ENCODE results near the gene ZDHHC1.
A peak's percentile ranks its signal among the peaks of the same experiment; 100 is the strongest.
"Not testable (repeated sequence)": the region's sequence is repeated elsewhere in the genome, so short reads cannot be mapped to it uniquely, and the experiment has no call there.

ZDHHC1 gene

DNA sequence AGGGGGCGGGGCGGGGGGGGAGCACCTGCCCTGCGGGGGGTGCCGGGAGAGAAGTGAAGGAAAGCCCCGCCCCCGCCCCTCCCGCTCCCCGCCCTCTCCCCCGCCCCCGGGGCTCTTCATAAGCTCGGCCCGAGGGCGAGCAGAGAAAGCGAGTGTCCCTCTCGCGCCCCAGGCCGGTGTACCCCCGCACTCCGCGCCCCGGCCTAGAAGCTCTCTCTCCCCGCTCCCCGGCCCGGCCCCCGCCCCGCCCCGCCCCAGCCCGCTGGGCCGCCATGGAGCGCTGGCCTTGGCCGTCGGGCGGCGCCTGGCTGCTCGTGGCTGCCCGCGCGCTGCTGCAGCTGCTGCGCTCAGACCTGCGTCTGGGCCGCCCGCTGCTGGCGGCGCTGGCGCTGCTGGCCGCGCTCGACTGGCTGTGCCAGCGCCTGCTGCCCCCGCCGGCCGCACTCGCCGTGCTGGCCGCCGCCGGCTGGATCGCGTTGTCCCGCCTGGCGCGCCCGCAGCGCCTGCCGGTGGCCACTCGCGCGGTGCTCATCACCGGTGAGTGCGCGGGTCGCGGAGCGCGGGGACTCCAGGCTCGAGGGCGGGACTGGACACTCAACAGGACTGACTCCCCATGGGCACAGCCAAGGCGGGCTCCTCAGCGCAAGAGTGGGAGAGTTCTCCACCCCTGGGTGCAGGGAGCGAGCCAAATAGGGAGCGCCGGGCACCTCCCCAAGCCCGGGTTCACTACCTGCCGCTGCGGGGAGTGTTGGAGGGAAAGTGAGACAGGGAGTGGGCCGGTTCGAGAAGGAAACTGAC is 14.9 kb upstream of the ZDHHC1 start, which contains the start of gene HSD11B2:
Gene HSD11B2 (plus strand): TSS at position 145 of the 798 bp plus-strand sequence. CDS start 128 bp downstream, at position 273.
- no peak for DNase-seq (ENCODE audit: low spot score)

DNA sequence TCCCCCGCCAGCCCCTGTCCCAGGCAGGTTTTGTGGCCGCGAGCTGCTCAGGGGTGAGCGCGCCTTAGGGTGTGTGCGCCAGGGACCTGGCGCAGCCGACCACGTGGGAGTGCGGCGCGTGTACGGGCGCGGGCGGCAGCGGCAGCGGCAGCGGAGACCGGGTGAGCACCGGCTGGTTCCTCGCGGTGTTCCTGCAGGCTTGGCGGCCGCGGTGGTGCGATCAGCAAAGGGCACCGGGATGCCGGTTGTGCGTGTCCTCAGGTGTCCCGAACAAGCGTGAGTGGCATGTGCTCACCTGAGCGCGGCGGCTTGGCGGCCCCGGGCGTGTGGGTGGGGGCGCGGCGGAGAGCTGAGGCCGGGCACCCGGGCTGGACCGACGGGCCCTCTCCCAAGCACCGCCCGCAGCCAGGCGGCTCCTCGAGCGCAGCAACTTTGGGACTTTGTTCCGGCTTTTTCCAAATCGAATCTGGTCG is 14.3 kb upstream of the ZDHHC1 start:
- no peak for DNase-seq (ENCODE audit: low spot score)

- no peak for DNase-seq (ENCODE audit: low spot score)
Measured at GRCh38 chr16:67429799-67430503, 13.7 kb upstream of the ZDHHC1 start.

- DNase-seq (ENCODE audit: low spot score) = no peak
Measured at GRCh38 chr16:67429053-67429798, 12.9 kb upstream of the ZDHHC1 start.

- peak; percentile 46 for DNase-seq (ENCODE audit: low spot score)
Measured at GRCh38 chr16:67428146-67428731, 12.0 kb upstream of the ZDHHC1 start.

- no peak for DNase-seq (ENCODE audit: low spot score)
Measured at GRCh38 chr16:67426950-67427349, 10.7 kb upstream of the ZDHHC1 start.

DNA sequence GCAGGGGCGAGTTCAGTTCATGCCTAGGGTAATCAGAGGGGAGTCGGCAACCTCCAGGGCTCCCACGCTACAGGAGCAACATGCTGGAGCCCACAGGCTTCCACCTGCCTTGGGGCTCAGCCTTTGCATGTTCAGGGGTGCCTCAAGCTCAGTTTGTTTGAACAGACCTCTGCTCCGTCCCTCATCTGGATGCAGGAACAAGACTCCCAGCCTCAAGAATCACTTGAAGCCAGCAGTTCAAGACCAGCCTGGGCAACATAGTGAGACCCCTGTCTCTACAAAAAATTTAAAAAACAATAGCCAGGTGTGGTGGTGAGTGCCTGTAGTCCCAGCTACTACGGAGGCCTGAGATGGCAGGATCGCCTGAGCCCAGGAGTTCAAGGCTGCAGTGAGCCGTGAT is 9.7 kb upstream of the ZDHHC1 start:
- DNase-seq (ENCODE audit: low spot score) = no peak

DNA sequence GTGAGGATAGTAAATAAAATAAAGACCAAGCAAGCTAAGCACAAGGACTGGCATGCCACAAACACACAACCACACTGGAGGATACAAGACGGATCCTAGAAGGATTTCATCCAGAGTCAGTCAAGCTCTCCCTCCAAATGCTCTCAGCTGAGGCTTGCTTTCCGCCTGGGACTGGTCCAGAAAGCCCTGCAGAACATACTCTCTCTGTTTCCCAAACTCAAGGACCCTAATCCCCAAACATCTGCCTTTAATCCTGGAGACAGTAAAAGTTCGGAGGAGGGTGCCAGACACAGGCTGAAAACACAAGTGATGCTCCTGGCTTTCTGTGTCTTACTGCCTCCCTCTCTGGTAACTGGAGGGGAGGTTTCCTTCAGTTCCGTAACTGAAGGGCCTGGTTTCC is 9.3 kb upstream of the ZDHHC1 start:
- no peak for DNase-seq (ENCODE audit: low spot score)

DNA sequence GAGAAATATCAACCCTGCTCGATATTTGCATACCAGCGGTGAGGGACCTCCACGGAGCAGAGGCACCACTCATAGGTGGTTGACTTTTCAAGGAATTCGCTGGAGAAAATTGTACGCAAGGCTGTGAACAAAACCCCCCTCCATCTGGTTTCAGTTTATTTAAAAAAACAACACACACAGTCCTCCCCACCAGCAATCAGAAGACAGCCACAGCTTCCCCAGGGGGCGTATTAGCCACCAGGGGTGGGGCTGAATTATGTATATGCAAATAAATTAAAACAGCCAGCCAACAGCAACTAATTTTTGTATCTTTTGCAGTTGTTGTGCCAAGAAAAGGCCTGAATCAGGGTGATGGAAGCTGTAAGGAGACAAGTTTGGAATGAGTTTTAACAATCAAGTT is 8.8 kb upstream of the ZDHHC1 start:
- DNase-seq (ENCODE audit: low spot score) = no peak

DNA sequence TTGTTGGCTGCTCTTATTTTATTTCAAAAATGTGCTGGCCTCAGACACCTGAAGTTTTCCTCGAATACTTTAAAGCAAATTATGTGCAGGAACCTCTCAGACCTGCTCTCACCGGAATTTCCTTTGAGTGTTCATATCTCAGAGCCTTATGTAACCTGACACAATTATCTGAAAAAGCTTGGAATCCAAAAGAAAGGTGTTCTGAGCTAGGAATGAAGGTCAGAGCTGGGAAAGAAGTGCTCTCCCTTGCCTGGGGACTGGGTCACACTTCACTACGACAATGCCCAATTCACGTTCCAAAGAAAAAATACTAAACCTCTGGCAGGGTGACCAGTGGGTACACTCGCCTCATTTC is 8.0 kb upstream of the ZDHHC1 start:
- DNase-seq (ENCODE audit: low spot score) = no peak

DNA sequence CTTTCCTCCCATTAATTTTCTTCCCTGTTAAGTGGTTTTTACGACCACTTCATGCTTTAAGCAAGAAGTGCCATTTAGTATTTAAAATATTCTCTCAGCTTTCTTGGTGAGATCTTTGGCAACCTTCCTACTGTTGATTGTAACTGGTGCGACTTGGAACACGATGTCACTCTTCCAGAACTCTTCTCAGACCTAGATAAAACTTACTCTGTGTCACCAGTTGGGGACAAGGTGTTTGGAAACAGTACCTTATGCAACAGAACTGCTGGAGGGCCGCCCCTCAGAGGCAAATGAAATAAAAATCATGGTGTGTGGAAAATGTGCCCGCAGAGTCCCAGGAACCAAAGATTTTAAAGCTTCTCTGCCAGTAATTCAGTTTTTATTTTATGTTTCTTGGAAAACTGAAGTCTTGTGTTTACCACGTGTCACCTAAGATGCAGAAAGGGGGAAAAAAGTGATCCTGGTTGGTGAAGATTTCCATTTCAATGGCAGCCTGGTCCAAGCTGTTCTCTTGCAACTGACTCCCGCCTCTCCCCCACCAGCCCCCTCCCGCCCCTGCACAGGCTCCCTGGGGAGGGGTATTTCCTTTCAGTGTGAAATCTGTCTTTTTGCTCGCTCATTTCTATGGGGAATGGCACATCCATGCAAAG is 7.5 kb upstream of the ZDHHC1 start:
- DNase-seq (ENCODE audit: low spot score) = no peak

- no peak for DNase-seq (ENCODE audit: low spot score)
Measured at GRCh38 chr16:67423015-67423414, 6.7 kb upstream of the ZDHHC1 start.

GRCh38 chr16:67421030-67421429 is 4.8 kb upstream of the ZDHHC1 start:
- DNase-seq (ENCODE audit: low spot score) = no peak

GRCh38 chr16:67419931-67420330 is 3.7 kb upstream of the ZDHHC1 start:
- no peak for DNase-seq (ENCODE audit: low spot score)

- DNase-seq (ENCODE audit: low spot score) = no peak
Measured at GRCh38 chr16:67419502-67419901, 3.2 kb upstream of the ZDHHC1 start.

DNA sequence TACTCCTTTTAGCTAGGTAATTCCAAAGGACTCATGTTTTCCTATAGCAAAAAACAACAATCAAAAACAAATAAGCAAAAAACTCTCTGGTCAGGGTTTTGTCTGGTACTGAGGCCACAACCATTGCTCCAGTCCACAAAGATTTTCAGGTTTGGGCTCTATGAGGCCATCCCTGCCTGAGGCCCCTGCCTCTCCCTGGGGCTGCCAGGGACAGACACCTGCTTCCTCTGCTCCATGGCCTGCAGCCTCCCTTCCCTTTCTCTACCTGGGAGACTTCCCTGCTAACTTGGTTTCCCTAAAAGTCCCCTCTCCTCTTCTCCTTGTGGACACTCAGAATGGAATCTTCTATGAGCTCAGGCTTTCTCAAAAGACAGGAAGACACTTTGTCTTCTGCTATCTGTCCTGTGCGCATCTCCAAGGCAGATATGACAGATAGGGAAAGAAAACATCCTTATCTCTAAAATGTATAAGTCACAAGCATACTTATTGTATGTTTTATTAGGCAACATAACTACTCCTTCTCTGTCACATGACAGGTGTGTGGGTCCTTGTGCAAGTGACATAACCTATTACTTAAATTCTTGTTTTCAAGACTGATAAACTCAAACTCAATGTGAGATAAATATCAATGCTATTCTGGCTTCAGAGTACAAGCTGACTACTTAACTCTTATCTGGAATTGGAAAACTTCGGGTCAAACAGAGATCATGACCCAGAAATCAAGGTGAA is 1.2 kb upstream of the ZDHHC1 start:
- DNase-seq (ENCODE audit: low spot score) = no peak

- DNase-seq (ENCODE audit: low spot score) = not testable (repeated sequence)
Measured at GRCh38 chr16:67415421-67415820, 856 bp downstream of the ZDHHC1 start.

DNA sequence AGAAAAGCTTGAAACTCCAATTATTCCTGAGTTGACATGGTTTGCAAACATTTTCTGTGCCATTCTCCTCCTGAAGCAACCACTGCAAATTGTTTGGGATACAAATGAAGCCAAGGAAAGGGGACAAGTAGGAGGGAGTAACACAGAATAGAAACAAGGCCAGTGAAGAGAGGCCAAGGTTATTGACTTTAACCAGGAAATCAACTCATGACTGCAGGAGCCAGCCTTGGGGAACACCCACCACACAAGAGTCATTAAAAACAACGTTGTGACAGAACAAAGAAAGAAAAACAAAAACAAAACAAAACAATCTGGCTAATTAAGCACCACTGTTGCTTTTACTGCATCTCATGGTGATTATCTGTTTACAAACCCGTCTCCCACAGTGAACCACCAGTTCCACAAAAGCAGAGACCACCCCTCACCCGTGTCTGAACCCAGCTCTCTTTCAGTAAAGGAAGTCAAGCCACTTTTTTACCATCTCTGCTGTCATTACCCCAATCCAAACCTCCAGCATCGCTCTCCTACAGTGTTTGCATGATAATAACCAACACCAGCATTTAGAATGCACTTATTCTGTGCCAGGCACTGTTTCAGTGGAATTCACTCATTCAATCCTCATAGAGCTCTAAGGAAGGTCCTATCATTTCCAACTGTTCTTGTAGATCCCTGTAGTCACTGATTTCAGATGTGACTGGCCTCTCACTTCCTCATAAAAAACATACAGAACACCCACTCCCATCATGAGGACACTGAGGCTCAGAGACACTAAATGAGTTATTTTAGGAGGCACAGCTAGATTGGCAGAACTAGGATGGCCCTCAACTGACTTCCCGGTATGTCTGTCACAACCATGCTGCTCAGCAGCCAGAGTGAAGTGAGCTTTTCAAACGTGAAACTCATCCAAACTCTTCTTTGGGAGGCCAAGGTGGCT is 2.0 kb downstream of the ZDHHC1 start:
- DNase-seq (ENCODE audit: low spot score) = no peak

GRCh38 chr16:67412294-67412693 is 4.0 kb downstream of the ZDHHC1 start:
- no peak for DNase-seq (ENCODE audit: low spot score)

DNA sequence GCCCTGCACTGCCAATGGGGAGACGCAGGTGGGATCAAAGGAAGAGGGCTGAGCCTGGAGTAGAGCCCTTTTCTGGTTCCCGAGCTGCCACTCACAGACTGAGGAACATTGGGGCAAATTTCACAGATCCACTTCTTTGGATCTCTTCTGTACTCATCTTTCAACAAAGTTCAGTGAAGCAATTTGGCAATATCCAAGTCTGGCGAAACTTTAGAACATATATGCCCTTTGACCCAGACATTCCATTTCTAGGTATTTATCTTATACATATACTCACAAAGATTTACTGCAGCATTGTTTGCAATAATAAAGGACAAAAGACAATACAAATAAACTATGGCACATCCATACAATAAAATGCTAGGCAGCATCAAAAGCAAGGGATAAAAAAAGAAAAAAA is 4.9 kb downstream of the ZDHHC1 start:
- no peak for DNase-seq (ENCODE audit: low spot score)
